Activated CD4-positive, alpha-beta T cell treated with anti-CD3 and anti-CD28 coated beads, Interleukin-2, amount 50 U/mL, for 1 hour (primary cell): Measurements from ENCODE around the gene HSPA12A.

Source experiments
- DNase-seq: peaks from one replicate; pipeline ENCODE4 v3.0.0-alpha.2; 2020

The HSPA12A gene

GRCh38 chr10:116770281-116770680 is 27.9 kb upstream of the HSPA12A start:
- DNase-seq: no peak

GRCh38 chr10:116769791-116770190 is 27.4 kb upstream of the HSPA12A start:
- DNase-seq: no peak

- DNase-seq: no peak
Measured at GRCh38 chr10:116769368-116769767, 27.0 kb upstream of the HSPA12A start.

- no peak for DNase-seq
Measured at GRCh38 chr10:116768786-116769185, 26.4 kb upstream of the HSPA12A start.

GRCh38 chr10:116766837-116767634 is 24.7 kb upstream of the HSPA12A start:
- no peak for DNase-seq

GRCh38 chr10:116766241-116766827 is 24.0 kb upstream of the HSPA12A start:
- no peak for DNase-seq

GRCh38 chr10:116765648-116766081 is 23.3 kb upstream of the HSPA12A start:
- DNase-seq: peak; percentile 32

GRCh38 chr10:116764979-116765378 is 22.6 kb upstream of the HSPA12A start:
- no peak for DNase-seq

GRCh38 chr10:116763440-116763839 is 21.1 kb upstream of the HSPA12A start:
- no peak for DNase-seq

GRCh38 chr10:116761883-116762282 is 19.5 kb upstream of the HSPA12A start:
- no peak for DNase-seq

- no peak for DNase-seq
Measured at GRCh38 chr10:116760919-116761318, 18.6 kb upstream of the HSPA12A start.

- DNase-seq: no peak
Measured at GRCh38 chr10:116757246-116757645, 14.9 kb upstream of the HSPA12A start.

GRCh38 chr10:116756277-116756676 is 13.9 kb upstream of the HSPA12A start:
- no peak for DNase-seq

GRCh38 chr10:116753759-116754158 is 11.4 kb upstream of the HSPA12A start:
- no peak for DNase-seq

GRCh38 chr10:116752969-116753665 is 10.8 kb upstream of the HSPA12A start:
- no peak for DNase-seq

GRCh38 chr10:116752563-116752962 is 10.2 kb upstream of the HSPA12A start:
- no peak for DNase-seq

GRCh38 chr10:116748471-116748870 is 6.1 kb upstream of the HSPA12A start:
- DNase-seq: no peak

GRCh38 chr10:116748041-116748440 is 5.7 kb upstream of the HSPA12A start:
- DNase-seq: no peak

- DNase-seq: no peak
Measured at GRCh38 chr10:116747325-116747724, 5.0 kb upstream of the HSPA12A start.

- no peak for DNase-seq
Measured at GRCh38 chr10:116744885-116745284, 2.5 kb upstream of the HSPA12A start.

GRCh38 chr10:116744163-116744753 is 1.9 kb upstream of the HSPA12A start:
- DNase-seq: no peak

- DNase-seq: no peak
Measured at GRCh38 chr10:116743266-116744064, 1.1 kb upstream of the HSPA12A start.
